Breast epithelium (tissue), 3 donors: ENCODE data around the gene OSBPL9.

Experiments used
- POLR2A ChIP-seq: fragments of 450-650 bp; IDR thresholded peaks from one replicate; pipeline ENCODE4 v1.6.1; 2016; ENCODE audit warnings: antibody characterized with exemption, mild to moderate bottlenecking, moderate library complexity
- POLR2AphosphoS5 ChIP-seq, 3 donors: sonication (generic); formaldehyde crosslinking; IDR thresholded peaks; one replicate each; pipeline ENCODE4 v1.6.1; 2017; ENCODE audit warnings: antibody characterized with exemption in 3 of 3
- TF ChIP-seq, protein P1 (sequence below), 3 donors: fragments of 450-650 bp; IDR thresholded peaks; one replicate each; pipeline ENCODE4 v1.5.1; 2016 to 2017; ENCODE audit warnings: antibody characterized with exemption in 3 of 3, mild to moderate bottlenecking in 3 of 3, moderate library complexity in 3 of 3

- TF ChIP-seq, protein P1, sequence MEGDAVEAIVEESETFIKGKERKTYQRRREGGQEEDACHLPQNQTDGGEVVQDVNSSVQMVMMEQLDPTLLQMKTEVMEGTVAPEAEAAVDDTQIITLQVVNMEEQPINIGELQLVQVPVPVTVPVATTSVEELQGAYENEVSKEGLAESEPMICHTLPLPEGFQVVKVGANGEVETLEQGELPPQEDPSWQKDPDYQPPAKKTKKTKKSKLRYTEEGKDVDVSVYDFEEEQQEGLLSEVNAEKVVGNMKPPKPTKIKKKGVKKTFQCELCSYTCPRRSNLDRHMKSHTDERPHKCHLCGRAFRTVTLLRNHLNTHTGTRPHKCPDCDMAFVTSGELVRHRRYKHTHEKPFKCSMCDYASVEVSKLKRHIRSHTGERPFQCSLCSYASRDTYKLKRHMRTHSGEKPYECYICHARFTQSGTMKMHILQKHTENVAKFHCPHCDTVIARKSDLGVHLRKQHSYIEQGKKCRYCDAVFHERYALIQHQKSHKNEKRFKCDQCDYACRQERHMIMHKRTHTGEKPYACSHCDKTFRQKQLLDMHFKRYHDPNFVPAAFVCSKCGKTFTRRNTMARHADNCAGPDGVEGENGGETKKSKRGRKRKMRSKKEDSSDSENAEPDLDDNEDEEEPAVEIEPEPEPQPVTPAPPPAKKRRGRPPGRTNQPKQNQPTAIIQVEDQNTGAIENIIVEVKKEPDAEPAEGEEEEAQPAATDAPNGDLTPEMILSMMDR (IDR thresholded peaks at IDR 0.05) = no peak
- TF ChIP-seq POLR2AphosphoS5 (IDR thresholded peaks at IDR 0.05) = no peak
- no peak for TF ChIP-seq POLR2A
Observed at GRCh38 chr1:51576085-51576444, 40.8 kb upstream of the OSBPL9 start.
